Fibroblast of mammary gland (primary cell): ENCODE data around the gene PDS5B.
A peak's percentile ranks its signal among the peaks of the same experiment; 100 is the strongest.

ENCODE experiments used
- DNase-seq: peaks from one replicate; pipeline ENCODE4 v3.0.0-alpha.2; 2010; ENCODE audit warnings: low read depth
- H3K4me3 ChIP-seq: 2 replicates; pipeline ENCODE4 v1.5.1; 2011; ENCODE audit warnings: low read depth, mild to moderate bottlenecking, low read length, moderate library complexity; ENCODE audit not compliant: control insufficient read depth
- TF ChIP-seq, protein P1 (sequence below): conservative IDR thresholded peaks from 2 replicates; pipeline ENCODE4 v1.5.1; 2011; ENCODE audit warnings: low read depth, low read length, inconsistent platforms; ENCODE audit not compliant: control insufficient read depth, insufficient read depth

The PDS5B gene

DNA sequence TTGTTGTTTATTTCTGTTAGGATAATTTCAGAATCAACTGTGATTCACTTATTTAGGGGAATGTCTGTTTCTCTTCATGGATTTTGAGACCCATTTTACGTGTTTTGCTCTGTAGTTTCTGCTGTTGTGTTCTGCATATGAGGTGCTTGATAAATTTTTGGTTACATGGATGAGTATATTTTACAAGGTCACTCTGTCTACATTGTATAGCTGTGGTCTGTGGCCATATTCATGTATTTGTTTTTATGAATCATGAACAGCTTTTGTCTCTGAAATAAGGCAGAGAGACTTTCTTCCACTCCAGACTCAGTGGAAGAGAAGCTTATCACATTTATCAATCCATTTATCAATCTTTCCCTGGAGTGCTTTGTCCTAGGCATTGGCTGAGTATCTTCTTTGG, 56.6 kb downstream of the PDS5B start:
- TF ChIP-seq, protein P1, sequence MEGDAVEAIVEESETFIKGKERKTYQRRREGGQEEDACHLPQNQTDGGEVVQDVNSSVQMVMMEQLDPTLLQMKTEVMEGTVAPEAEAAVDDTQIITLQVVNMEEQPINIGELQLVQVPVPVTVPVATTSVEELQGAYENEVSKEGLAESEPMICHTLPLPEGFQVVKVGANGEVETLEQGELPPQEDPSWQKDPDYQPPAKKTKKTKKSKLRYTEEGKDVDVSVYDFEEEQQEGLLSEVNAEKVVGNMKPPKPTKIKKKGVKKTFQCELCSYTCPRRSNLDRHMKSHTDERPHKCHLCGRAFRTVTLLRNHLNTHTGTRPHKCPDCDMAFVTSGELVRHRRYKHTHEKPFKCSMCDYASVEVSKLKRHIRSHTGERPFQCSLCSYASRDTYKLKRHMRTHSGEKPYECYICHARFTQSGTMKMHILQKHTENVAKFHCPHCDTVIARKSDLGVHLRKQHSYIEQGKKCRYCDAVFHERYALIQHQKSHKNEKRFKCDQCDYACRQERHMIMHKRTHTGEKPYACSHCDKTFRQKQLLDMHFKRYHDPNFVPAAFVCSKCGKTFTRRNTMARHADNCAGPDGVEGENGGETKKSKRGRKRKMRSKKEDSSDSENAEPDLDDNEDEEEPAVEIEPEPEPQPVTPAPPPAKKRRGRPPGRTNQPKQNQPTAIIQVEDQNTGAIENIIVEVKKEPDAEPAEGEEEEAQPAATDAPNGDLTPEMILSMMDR, result no peak
- no peak for DNase-seq
- no peak overlapping the region for H3K4me3 ChIP-seq

DNA sequence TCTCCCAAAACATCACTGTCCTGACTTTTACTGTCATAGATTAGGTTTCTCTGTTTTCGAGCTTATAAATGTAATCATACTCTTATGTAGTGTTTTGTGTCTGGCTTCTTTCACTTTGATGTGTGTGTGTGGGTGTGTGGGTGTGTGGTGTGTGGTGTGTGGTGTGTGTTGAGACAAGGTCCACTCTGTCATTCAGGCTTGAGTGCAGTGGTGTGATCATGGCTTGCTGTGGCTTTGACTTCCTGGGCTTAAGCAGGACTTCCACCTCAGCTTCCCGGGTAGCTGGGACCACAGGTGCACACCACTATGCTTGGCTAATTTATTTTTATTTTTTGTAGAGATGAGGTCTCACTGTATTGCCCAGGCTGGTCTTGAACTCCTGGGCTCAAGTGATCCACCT, 59.6 kb downstream of the PDS5B start:
- TF ChIP-seq, protein P1, result no peak

DNA sequence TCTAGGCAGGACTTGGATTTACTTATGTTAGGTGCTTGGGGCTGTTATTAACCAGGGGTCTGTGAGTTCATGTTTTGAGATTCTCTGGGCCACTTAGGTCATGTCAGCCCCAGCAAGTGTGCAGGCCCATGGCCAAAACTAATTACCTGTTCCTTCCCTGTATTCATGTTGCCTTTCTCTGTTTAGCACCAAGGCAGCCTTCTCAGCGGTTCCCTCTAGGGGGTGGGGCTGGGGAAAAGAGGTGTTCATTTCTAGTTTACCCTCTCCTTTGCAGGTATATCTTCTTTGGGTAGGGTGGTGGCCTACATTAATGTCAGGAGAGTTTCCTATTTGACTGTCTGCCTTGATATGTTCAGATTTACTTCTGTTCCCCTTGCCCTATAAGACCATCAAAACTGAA, 61.7 kb downstream of the PDS5B start:
- DNase-seq, result no peak
- TF ChIP-seq, protein P1, result no peak
- H3K4me3 ChIP-seq, result no peak overlapping the region

More for the DNA sequence above, 59.6 kb downstream of the PDS5B start:
- no peak for DNase-seq
- H3K4me3 ChIP-seq, result no peak overlapping the region

DNA sequence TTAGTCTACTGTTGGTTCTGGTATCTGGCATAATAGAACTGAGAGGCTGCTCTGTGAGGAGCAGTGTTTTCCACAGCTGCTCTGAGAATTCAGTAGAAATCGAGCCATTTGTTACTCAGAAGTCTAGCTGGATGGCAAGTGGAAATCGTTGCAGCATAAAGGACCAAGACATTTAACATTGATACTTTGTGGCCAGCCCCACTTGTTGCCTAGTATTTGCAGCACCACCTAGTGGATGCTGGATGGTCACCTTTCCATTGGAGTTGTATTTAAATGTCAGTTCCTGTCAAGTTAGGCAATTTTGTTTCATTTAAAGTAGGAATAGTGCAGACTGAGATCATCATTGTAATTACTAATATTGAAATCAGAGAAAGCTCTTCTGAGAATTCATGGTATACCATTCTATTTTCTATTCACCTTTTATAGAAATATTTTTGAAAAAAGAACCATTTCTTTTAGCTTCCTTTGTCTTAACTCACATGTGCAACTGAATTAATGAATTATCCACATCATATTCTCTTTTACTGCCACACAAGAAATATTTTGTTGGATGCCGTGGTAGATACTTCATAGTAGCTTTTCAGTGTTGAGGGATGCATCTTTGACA, 64.6 kb downstream of the PDS5B start:
- TF ChIP-seq, protein P1, result peak; percentile 90
- H3K4me3 ChIP-seq, result no peak overlapping the region
- peak; percentile 84 for DNase-seq

DNA sequence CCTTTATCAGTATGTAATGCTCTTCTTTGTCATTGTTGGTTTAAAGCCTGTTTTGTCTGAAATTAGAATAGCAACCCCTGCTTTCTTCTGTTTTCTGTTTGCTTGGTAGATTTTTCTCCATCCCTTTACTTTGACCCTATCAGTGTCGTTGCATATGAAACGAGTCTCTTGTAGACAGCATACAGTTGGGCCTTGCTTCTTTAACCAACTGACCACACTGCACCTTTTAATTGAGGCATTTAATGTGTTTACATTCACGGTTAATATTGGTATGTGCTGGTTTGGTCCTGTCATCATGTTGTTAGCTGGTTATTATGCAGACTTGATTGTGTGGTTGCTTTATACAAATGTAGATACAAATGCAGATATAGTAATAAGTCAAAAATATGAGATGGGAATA, 71.1 kb downstream of the PDS5B start:
- no peak for DNase-seq
- no peak overlapping the region for H3K4me3 ChIP-seq
- TF ChIP-seq, protein P1, result no peak

DNA sequence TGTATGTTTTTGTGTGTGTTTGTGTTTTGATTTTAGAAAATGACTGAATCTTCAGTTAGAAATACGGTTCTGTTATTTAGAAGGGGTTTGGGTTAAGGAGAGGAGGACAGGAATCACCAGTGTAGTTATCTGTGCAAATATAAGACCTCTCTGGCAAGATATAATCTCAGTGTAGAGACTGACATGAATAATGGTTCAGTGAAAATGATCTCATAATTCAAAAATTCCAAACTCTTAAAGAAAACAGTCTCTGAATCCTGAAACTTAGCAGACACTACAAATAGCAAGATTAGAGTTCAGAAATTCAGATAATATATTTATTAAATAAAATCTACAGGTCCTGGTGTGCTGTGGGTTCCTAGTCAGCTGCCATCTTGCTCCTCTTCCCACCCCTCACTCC, 73.5 kb downstream of the PDS5B start:
- DNase-seq, result no peak
- no peak overlapping the region for H3K4me3 ChIP-seq
- TF ChIP-seq, protein P1, result no peak

DNA sequence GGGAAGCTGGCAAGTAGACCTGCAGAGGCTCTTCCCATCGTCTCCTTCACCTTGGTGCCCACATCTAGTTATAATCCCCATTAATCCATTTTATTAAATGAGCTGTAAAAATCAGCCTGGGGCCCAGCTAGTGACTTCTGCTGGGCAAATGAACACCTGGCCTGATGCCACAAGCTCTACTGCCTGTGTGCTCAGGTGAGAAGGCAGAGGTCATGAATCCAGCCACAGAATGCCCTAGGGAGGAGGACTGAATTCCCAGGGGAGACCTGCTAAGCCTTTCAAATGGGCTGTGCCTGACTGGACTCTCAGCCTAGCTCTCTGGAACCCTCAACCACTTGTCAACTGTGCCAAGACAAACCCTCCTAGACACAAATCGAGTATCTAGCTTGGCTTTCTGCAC, 74.0 kb downstream of the PDS5B start:
- no peak for DNase-seq
- H3K4me3 ChIP-seq, result no peak overlapping the region
- TF ChIP-seq, protein P1, result no peak
